Ovary (tissue), 3 donors: ENCODE results near the gene MTHFD2.

Experiments
- EP300 ChIP-seq: sonication (generic); formaldehyde crosslinking; IDR thresholded peaks from one replicate; pipeline ENCODE4 v1.6.1; 2017; ENCODE audit warnings: antibody characterized with exemption
- TF ChIP-seq, protein P1 (sequence below), 3 donors: fragments of 450-650 bp in 2 of 3; fragments of 200-600 bp in 1 of 3; IDR thresholded peaks; one replicate each; pipeline versions ENCODE4 v1.5.1 to v1.8.0; 2016 to 2022; ENCODE audit warnings: antibody characterized with exemption in 3 of 3, mild to moderate bottlenecking in 1 of 3
- donor health status: DM: no; HTN: no; CAD: no.

- TF ChIP-seq, protein P1, sequence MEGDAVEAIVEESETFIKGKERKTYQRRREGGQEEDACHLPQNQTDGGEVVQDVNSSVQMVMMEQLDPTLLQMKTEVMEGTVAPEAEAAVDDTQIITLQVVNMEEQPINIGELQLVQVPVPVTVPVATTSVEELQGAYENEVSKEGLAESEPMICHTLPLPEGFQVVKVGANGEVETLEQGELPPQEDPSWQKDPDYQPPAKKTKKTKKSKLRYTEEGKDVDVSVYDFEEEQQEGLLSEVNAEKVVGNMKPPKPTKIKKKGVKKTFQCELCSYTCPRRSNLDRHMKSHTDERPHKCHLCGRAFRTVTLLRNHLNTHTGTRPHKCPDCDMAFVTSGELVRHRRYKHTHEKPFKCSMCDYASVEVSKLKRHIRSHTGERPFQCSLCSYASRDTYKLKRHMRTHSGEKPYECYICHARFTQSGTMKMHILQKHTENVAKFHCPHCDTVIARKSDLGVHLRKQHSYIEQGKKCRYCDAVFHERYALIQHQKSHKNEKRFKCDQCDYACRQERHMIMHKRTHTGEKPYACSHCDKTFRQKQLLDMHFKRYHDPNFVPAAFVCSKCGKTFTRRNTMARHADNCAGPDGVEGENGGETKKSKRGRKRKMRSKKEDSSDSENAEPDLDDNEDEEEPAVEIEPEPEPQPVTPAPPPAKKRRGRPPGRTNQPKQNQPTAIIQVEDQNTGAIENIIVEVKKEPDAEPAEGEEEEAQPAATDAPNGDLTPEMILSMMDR (IDR thresholded peaks at IDR 0.05) = no peak
- TF ChIP-seq EP300 = no peak
These were observed 23.9 kb downstream of the MTHFD2 start for GRCh38 chr2:74222300-74222650.
